GM18526 (cell line): Measurements from ENCODE around the gene SHC3.

ENCODE experiments used
- POLR2A ChIP-seq: IDR thresholded peaks from 3 replicates; pipeline ENCODE4 v1.6.1; 2011; ENCODE audit not compliant: insufficient read length; ENCODE audit errors: extremely low read depth

Gene SHC3

DNA sequence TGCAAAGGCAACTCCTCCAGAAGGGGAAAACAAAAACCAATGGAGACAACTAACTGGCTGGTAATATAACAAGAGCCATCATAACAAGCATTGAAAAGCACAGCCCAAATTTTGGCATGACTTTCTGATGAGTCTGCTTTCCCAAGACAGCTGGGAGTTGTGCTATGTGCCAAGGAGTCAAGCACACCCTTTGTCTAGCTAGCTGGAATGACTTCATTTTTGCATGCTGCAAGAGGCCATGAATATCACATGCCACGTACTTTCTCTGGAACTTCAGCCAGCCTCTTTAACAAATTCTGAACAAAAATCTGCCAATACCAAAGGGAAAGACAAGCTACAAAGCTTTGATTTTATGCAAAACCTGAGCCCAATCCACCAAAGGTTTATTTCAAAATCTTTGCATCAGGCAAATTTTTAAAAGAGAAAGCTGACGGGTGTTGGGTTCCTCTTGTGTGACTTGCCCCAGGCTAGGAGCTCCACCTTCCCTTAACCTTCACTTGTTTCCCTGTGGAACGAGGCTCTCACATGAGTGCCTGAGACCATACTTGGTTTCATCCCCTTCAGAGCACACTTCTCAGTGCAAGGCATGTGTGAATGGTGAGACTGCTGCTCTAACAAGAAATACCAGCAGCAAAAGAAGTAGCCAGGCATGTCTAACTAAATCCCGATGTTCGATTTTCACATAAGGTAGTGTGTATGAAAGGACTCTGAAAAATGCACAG is 140.1 kb downstream of the SHC3 start:
- no peak for TF ChIP-seq POLR2A

DNA sequence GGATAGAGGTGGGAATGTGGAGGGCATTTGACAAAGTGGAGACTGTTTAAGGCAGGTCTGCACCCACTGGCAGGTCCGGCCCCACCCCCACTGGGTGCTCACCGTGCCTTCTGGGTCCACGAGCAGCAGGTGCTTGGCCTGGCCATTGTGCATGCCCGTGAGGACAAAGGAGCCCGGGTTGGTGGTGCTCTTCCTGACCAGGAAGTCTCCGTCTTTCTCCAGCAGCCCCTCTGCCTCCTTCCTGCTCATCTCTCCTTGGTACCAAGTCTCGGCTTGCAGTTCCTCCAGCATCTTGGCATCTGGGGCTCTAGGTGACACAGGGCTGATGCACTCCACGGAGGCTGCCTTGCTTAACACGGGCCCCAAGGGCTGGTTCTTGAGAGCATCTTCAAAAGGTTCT is 140.7 kb downstream of the SHC3 start:
- TF ChIP-seq POLR2A = no peak

DNA sequence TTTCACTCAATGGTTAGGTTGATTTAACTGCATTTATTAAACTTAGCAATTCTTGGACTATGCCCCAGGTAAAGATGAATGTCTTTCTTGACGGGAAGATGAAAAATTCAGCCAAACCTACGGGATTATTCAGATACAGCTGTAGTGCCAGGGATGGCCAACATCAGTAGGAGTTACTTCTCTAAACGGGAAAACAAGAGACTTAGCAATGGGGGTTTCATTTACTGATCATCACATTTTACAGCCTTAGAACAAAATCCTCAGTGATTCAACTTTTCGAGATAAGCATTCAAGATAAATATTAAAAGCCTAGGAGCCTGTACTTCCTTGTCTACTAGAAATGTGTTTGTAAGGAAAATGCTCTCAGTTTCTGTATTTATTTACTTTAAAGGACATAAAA is 141.3 kb downstream of the SHC3 start:
- no peak for TF ChIP-seq POLR2A

DNA sequence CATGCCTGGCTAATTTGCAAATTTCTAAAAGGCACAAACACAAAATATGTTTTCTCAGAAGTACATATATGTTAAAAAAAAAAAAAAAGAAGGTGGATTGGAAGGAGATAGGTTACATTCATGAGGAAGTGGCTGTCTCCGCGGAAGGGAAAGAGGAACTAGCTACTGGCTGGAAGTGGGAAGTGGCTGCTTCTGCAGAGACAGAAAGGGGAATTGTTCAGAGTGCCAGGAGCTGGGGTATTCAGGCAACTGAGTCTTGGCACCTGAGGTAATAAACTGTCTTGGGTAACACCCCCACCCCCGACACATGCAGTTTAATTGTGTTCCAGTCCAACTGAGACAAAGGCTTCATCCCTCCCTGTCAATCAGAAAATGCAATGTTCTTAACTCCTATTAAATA is 141.7 kb downstream of the SHC3 start:
- TF ChIP-seq POLR2A = no peak

DNA sequence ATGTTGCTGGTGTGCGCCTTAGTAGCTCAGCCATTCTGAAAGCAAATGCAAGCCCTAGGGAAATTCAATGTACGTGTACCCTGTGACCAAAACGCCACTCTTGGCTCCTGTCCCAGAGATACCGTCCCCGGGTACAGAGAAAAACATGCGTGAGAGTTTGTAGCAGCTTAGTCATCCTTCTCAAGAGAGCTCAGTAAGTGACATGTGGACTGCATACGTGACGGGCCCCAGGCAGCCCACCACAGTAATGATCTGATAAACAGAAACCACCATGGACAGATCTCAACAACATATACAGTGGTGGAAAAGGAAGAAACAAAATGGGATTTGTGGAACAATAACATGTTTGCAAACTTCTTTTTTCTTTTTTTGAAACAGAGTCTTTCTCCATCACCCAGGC is 142.2 kb downstream of the SHC3 start:
- TF ChIP-seq POLR2A = no peak

DNA sequence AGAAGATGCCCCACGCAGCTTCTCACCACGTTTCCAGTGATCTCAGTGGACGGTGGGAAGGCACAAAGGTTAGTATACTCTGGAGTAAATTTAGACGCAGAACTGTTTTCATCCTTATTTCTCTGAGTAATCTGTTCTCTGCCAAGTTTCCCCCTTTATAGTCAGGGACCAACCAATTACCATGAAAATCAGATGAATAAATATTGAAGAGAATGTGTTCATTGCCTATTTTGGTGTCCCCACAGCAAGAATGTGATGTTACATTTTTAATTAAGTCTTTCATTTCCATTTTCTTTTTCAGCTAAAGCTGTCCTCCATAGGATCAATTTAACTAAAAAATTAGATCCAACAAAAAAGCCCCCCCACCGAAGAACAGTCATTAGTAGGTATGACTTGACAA is 146.0 kb downstream of the SHC3 start:
- no peak for TF ChIP-seq POLR2A

DNA sequence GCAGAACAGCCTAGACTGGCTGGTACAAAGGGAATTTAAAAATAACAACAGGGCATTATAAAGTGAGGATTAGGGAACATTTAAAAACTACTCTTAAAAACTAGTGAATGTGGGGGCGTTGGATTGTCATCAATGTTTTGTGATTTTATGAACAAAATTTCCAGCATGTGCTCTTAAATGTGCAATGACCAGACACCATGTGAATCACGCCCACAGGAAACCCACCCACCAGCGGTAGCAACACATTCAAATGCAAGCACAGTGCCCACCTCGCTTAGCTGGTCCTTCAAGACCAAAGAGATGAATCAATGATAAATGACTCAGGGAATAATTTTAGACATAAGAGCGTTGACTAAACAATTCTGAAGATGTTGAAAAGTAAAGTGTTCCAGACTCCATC is 146.4 kb downstream of the SHC3 start:
- no peak for TF ChIP-seq POLR2A

DNA sequence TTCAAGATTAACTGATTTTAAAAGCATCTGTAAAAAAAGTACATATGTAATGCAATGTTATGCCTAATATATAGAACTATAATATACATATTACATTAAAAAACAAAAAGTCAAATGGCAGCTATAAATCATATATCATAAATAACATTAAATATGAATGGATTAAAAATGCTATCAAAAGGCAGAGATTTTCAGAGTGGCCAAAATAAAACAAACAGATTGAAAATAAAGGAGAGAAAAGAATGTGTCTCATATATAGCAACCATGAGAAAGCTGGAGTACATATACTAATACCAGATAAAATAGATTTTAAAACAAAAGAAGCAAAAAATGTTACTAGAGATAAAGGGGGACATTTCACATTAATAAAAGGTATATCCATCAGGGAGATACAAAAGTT is 148.8 kb downstream of the SHC3 start:
- TF ChIP-seq POLR2A = no peak

DNA sequence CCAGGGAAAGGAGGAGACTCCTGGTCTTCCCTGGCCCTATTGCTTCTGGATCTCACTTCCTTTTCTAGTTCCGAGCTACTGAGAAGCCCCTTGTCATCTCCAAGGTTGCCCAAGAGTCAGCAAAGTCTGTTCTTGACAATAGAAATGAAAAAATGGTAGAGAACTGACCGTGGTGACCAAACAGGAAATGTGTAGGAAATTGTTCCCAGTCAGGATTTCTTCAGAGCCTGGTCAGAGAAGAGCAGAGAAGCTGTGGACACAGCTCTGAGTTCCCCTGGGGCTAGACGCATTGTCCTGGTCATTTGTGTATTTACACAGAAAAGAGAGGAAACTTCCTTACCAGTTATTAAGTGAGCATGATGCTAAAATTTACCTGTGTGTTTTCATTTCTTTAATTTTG is 151.7 kb downstream of the SHC3 start:
- TF ChIP-seq POLR2A = no peak

DNA sequence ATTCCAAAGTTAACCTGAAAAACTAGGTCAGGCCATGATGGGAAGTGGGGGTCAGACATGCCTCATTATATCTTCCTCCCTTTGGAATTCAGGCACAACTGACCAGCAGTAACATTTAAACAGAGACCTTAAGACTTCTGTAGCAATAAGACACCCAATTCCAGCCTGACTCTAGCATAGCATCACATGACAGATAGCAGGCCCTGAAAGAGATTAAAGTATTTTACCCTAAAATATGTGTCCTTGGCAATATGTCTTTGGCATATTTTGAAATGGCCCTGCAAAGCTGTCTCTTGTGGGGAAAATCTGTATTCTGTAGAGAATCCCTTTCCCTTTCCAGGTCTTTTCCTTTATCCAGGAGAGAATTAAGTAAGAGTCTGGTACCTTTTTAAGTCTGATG is 153.1 kb downstream of the SHC3 start:
- TF ChIP-seq POLR2A = no peak

DNA sequence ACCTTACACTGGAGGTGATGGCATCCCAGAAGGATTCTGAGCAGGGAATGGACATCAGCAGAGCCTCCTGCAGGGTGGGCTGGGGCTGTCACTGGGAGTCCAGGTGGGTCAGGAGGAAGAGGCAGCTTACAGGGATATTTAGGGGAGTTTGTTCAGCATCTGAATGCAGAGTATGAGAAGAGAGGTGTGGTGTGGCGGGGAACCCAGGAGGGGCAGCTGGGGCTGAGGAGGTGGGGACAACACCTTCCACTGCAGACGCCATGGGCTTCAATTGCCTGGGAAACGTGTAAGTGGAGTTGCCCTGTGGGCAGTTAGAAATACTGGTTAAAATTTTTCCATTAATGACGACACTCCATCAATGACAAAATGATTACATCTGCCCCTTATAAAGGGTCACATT is 153.9 kb downstream of the SHC3 start:
- TF ChIP-seq POLR2A = no peak

DNA sequence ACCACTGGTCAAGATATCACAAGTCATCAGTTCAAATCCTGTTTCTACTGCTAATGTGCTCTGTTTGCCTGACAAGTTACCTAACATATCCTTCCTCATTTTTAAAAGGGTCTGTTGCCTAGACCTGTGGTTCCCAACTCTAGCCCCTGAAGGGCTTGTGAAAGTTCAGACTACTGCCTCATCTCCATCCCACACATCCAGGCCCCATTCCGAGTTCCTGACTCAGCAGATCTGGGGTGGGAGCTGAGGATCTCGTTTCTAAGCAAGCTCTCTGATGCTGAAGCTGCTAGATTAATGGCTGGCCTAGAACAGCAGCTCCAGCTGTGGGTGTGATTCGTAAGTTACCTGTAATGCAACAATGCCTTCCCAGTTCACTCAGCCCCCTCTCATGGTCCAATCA is 154.9 kb downstream of the SHC3 start:
- no peak for TF ChIP-seq POLR2A

DNA sequence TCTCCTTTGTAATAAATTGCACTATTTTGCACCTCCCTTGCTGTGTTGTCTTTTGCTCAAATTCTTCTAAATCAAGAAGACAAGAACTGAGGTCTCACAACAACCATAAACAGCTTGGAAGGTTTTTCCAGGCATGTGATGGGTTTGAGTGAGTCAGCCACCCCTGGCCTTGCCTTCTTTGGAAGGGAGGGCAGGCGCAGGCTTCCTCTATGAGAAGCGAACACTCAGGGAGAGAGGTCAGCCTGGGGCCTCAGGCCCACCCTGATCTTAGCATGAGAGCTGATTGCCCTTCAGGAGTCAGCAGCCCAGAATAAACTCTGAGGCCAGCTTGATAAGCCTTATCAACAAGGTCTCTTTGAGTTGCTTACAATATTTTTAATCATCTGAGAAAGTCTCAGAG is 155.7 kb downstream of the SHC3 start:
- no peak for TF ChIP-seq POLR2A

DNA sequence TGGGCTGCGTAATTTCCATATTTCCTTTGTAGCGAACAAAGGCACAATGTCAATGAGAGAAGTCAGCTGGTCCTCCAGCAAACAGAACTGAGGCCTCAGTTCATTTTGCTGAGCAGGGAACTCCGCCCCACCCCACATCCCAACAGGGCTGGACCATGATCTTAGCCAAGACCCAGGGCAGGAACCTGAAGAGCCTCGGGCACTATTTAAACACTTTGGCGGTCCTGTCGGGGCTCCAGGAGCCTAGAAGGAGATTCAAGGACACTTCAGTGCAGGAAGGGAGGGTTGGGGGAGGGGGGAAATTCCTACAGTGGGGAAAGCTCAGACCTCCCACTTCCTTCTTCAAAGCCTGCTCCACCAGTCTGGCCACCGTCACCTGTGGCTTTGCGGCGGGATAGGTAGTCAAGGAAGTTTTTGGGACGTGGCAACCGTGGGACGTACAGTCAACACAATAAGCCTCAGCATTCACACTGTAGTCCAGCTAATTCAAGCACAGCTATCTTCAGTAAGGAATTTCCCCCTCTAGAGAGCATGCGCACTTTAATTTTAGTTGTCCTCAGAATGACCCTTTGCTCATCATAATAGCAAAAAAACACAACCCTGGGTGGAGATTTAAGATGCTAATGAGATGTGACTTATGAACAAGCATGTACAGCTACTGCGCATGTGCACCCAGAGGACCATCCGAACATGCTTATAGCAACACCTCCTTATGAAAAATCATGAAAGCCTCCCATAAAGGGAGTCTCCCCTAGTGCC is 156.4 kb downstream of the SHC3 start:
- TF ChIP-seq POLR2A = no peak

DNA sequence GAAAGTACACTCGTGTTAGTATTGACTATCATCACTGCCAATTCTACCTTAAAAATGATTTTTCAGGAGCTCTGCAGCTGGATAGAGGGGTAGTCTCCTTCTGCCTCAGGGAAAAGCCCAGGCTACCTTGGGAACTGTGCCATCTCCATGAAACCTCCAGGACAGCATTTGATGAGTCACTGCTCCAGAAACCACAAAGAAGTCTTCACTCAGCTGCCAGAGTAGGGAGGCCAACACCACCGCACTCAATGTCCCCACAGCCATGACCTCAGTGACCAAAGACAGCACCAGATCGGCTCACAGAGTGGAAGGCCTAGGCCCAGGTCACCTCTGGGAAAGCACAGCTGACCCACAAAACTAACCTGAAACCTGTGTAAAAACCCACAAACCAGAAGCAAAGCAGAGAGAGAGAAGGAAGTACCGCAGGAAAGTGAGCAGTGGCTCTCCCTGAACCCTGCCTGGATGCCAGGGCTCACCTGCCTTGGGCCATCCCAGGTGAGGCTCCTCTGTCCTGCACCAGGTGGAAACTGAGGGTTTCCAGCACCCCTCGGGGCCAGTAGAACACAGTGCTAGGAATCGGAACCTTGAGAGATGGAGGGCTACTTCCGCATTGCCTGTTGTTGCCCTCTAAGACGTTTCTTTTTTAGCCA is 157.3 kb downstream of the SHC3 start:
- no peak for TF ChIP-seq POLR2A

DNA sequence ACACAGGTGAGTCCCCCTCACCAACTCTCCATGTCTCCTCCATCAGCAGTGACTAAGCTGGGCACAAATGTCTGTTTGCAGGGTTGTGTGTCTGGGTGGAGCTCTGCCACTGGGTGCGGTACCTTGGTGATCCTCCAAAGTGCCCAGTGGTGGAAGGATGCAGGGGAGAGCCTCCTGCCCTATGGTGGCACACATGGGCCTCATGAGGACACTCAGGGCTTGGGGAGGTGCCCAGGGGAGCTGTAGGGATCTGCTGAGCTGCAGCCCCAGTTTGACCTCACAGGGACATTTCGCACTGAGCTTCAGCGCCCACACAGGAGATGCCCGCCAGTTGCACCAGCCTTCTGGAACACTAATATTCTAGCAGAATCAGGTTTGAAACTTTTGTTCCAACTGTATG is 157.9 kb downstream of the SHC3 start:
- no peak for TF ChIP-seq POLR2A
